PC-3 (cell line): ENCODE data around the gene DCAF15. TPM values are rescaled to one million over a fixed set of nuclear protein-coding genes. Genes with fewer than 3 reads are reported as not detected.

Experiments used
- ATAC-seq: fragments of 200-7000 bp; cut with Tn5 transposase; 2 replicates; pipeline ENCODE4 v1.9.1; 2020; ENCODE audit warnings: mild to moderate bottlenecking, moderate library complexity
- BruUV-seq: library from RNA; stranded (reverse); fragments of 400-500 nt; replicated peaks from 2 replicates; lab custom pipeline; 2021; lab: Mats Ljungman, UMichigan
- CTCF ChIA-PET: fragments of 300-600 bp; sonication (Branson Sonifier 250); formaldehyde crosslinking; loops from one replicate; lab custom pipeline; 2022; ENCODE audit warnings: antibody characterized with exemption; lab: Charles Lee
- POLR2A ChIA-PET: fragments of 300-600 bp; sonication (Branson Sonifier 250); formaldehyde crosslinking; loops from one replicate; lab custom pipeline; 2022; ENCODE audit warnings: antibody characterized with exemption; ENCODE audit not compliant: unreplicated experiment; lab: Charles Lee
- DNase-seq: peaks from one replicate; pipeline ENCODE4 v3.0.0-alpha.2; 2015
- H2AFZ ChIP-seq: fragments of 300-600 bp; sonication (generic); 2 replicates; pipeline ENCODE4 v1.6.0; 2016; ENCODE audit warnings: antibody characterized with exemption, low read length
- H3F3A ChIP-seq: fragments of 300-600 bp; sonication (generic); one replicate; pipeline ENCODE4 v1.6.0; 2017; ENCODE audit warnings: antibody characterized with exemption, low read length, control low read depth, mild to moderate bottlenecking; ENCODE audit not compliant: unreplicated experiment
- H3K27ac ChIP-seq: fragments of 300-600 bp; sonication (generic); 2 replicates; pipeline ENCODE4 v1.5.1; 2016; ENCODE audit warnings: mild to moderate bottlenecking, low read length
- H3K27me3 ChIP-seq: fragments of 300-600 bp; sonication (generic); 2 replicates; pipeline ENCODE4 v1.6.1; 2016; ENCODE audit warnings: low read length, mixed read lengths
- H3K36me3 ChIP-seq: fragments of 300-600 bp; sonication (generic); 2 replicates; pipeline ENCODE4 v1.6.1; 2016; ENCODE audit warnings: low read depth, mixed run types, low read length, mixed read lengths
- H3K4me1 ChIP-seq: fragments of 300-600 bp; sonication (generic); 2 replicates; pipeline ENCODE4 v1.5.1; 2016; ENCODE audit warnings: low read length; ENCODE audit not compliant: insufficient read depth
- H3K4me2 ChIP-seq: fragments of 300-600 bp; sonication (generic); 2 replicates; pipeline ENCODE4 v1.6.0; 2016; ENCODE audit warnings: low read length
- H3K4me3 ChIP-seq: fragments of 300-600 bp; sonication (generic); 2 replicates; pipeline ENCODE4 v1.5.1; 2016; ENCODE audit warnings: mild to moderate bottlenecking, low read length, mixed read lengths
- H3K79me2 ChIP-seq: fragments of 300-600 bp; sonication (generic); 2 replicates; pipeline ENCODE4 v1.6.1; 2017; ENCODE audit warnings: low read length, mixed read lengths
- H3K9ac ChIP-seq: fragments of 300-600 bp; sonication (generic); 2 replicates; pipeline ENCODE4 v1.6.0; 2016; ENCODE audit warnings: mild to moderate bottlenecking, low read length
- H3K9me2 ChIP-seq: fragments of 300-600 bp; sonication (generic); replicated peaks from 2 replicates; pipeline ENCODE4 v1.6.1; 2016; ENCODE audit warnings: mixed run types, low read length, mixed read lengths
- H3K9me3 ChIP-seq: fragments of 300-600 bp; sonication (generic); 2 replicates; pipeline ENCODE4 v1.6.1; 2016; ENCODE audit warnings: low read length, mixed read lengths
- H4K20me1 ChIP-seq: fragments of 300-600 bp; sonication (generic); 2 replicates; pipeline ENCODE4 v1.6.1; 2016; ENCODE audit warnings: low read length, mixed read lengths
- EZH2 ChIP-seq: fragments of 300-600 bp; sonication (generic); IDR thresholded peaks from one replicate; pipeline ENCODE4 v1.6.1; 2017; ENCODE audit warnings: antibody characterized with exemption, mild to moderate bottlenecking, low read length; ENCODE audit not compliant: unreplicated experiment
- EZH2phosphoT487 ChIP-seq: fragments of 300-600 bp; sonication (generic); IDR thresholded peaks from 2 replicates; pipeline ENCODE4 v1.6.1; 2018; ENCODE audit warnings: mild to moderate bottlenecking, antibody characterized with exemption, low read length, borderline replicate concordance
- intact Hi-C: fragments of 100-400 bp; cut with micrococcal nuclease; formaldehyde crosslinking; loops from 2 replicates; pipeline ENCODE4 v1.9.0; 2023
- total RNA-seq: library from RNA; depleted of rRNA; stranded (reverse); fragments of >200 nt; gene quantifications from 2 replicates; pipeline ENCODE4 v1.2.3, GENCODE V29; 2014
- TF ChIP-seq, protein P1 (sequence below): fragments of 300-600 bp; sonication (generic); conservative IDR thresholded peaks from 2 replicates; pipeline ENCODE4 v1.5.1; 2017; ENCODE audit warnings: antibody characterized with exemption, low read depth, mild to moderate bottlenecking, low read length

The DCAF15 gene
- total RNA-seq, 1 experiment from 2014 or later, result 50.8 TPM

DNA sequence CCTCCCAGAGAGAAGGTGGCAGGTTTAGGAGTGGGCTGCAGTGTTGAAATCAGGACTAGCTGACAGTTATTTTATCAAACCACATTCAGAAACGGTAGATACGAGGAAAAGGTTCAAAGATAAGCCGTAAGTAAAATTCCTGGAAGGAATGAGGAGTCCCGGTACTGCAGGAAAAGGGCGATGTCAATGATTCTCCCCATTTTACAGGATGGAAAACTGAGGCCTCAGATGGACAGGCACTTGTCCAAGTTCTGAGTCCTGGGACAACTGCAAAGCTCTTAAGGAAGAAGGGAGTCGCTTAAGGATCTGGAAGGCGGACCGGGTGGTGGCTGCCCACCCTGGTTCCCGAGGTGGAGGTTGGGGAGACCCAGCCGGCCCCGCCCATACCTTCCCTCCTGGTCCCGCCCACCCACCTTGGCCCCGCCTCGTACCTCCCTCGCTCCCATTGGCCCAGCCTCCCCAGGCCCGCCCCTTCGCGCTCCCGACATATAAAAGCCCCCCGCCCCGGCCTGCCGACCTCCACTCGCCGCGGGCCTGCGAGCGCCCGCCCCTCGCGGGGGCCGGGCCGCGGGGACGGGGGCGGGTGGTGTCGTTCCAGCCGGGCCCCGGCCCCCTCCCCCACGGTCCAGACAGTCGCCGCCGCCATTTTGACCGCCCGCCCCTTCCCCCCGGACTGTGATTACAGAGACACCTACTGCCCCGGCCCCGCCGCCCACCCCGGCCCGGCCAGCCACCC, 53.2 kb downstream of the DCAF15 start:
- peak overlapping the region; percentile 91 for H3K27ac ChIP-seq
- POLR2A ChIA-PET, result interaction anchor here (1.1 kb wide), 1 partner anchor 210 kb away, joined by 3 read pairs; the partner anchor contains the start of gene ZSWIM4
- peaks cover 7% of the 10 kb centered on the region for H3F3A ChIP-seq
- no peaks in the 10 kb centered on the region for H3K9me3 ChIP-seq
- peak overlapping the region; percentile 84 for H3K4me3 ChIP-seq
- TF ChIP-seq EZH2phosphoT487 (no peak), EZH2 (no peak)
- TF ChIP-seq, protein P1, sequence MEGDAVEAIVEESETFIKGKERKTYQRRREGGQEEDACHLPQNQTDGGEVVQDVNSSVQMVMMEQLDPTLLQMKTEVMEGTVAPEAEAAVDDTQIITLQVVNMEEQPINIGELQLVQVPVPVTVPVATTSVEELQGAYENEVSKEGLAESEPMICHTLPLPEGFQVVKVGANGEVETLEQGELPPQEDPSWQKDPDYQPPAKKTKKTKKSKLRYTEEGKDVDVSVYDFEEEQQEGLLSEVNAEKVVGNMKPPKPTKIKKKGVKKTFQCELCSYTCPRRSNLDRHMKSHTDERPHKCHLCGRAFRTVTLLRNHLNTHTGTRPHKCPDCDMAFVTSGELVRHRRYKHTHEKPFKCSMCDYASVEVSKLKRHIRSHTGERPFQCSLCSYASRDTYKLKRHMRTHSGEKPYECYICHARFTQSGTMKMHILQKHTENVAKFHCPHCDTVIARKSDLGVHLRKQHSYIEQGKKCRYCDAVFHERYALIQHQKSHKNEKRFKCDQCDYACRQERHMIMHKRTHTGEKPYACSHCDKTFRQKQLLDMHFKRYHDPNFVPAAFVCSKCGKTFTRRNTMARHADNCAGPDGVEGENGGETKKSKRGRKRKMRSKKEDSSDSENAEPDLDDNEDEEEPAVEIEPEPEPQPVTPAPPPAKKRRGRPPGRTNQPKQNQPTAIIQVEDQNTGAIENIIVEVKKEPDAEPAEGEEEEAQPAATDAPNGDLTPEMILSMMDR, result no peak
- peak; percentile 91 for DNase-seq
- H3K9ac ChIP-seq, result peak overlapping the region; percentile 98
- CTCF ChIA-PET, result interaction anchor here (1.0 kb wide), 1 partner anchor 26 kb away, joined by 3 read pairs; the partner anchor contains the start of gene IL27RA
- TSS peak; percentile 64 for BruUV-seq
- ATAC-seq, result peak; percentile 53
- H4K20me1 ChIP-seq, result no peaks in the 10 kb centered on the region
- H3K36me3 ChIP-seq, result no peaks in the 10 kb centered on the region
- H3K4me2 ChIP-seq, result peak overlapping the region; percentile 85
- intact Hi-C loops, result loop anchor here (2.0 kb wide), 1 partner anchor 75 kb away; no protein-coding TSS in a partner anchor
- H3K9me2 ChIP-seq, result no peaks in the 10 kb centered on the region
- H2AFZ ChIP-seq, result peak overlapping the region; percentile 97
- H3K27me3 ChIP-seq, result no peaks in the 10 kb centered on the region
- H3K79me2 ChIP-seq, result peaks cover 34% of the 10 kb centered on the region
- peaks cover 13% of the 10 kb centered on the region for H3K4me1 ChIP-seq

GRCh38 chr19:14006085-14006765, 53.9 kb downstream of the DCAF15 start, which contains the start of gene RFX1:
TSS of gene RFX1 (minus strand) at chr19:14006320. CDS start at chr19:13993843, 12,477 bp downstream.
- H3K9me3 ChIP-seq, result no peaks in the 10 kb centered on the region
- H3K36me3 ChIP-seq, result no peaks in the 10 kb centered on the region
- H3K79me2 ChIP-seq, result peaks cover 29% of the 10 kb centered on the region
- ATAC-seq (peak; percentile 90), DNase-seq (peak; percentile 100)
- peak within 1 kb of the TSS; percentile 85 for H3K4me2 ChIP-seq
- H3K27ac ChIP-seq, result peak within 1 kb of the TSS; percentile 91
- peak within 1 kb of the TSS; percentile 98 for H3K9ac ChIP-seq
- TF ChIP-seq EZH2 (no peak), EZH2phosphoT487 (no peak)
- TF ChIP-seq, protein P1, result no peak
- H2AFZ ChIP-seq, result peak within 1 kb of the TSS; percentile 97
- ChIA-PET POLR2A (interaction anchor here (0.6 to 1.1 kb wide), 5 partner anchors 14 to 211 kb away, joined by 3 to 4 read pairs (median 3); partner anchors contain the start of genes DCAF15 and ZSWIM4), CTCF (interaction anchor here (1.0 kb wide), 1 partner anchor 25 kb away, joined by 3 read pairs; the partner anchor contains the start of gene IL27RA)
- H3K9me2 ChIP-seq, result no peaks in the 10 kb centered on the region
- intact Hi-C loops, result loop anchor here (2.0 kb wide), 1 partner anchor 75 kb away; no protein-coding TSS in a partner anchor
- peaks cover 7% of the 10 kb centered on the region for H3F3A ChIP-seq
- peaks cover 13% of the 10 kb centered on the region for H3K4me1 ChIP-seq
- no peaks in the 10 kb centered on the region for H4K20me1 ChIP-seq
- H3K27me3 ChIP-seq, result no peaks in the 10 kb centered on the region
- no TSS peak for BruUV-seq
- H3K4me3 ChIP-seq, result peak within 1 kb of the TSS; percentile 84
